Spinal cord (tissue), 10 donors: ENCODE measurements around the gene ZNF609. TPM values are rescaled to one million over a fixed set of nuclear protein-coding genes. Genes with fewer than 3 reads are reported as not detected.
A peak's percentile ranks its signal among the peaks of the same experiment; 100 is the strongest.

Source experiments
- DNase-seq, 6 donors: peaks; one replicate each; pipeline versions ENCODE4 v3.0.0 to v3.0.0-alpha.2; 2013 to 2015; ENCODE audit warnings: low spot score in 6 of 6, low read depth in 4 of 6
- H3K27ac ChIP-seq: one replicate; pipeline ENCODE4 v1.5.1; 2013; ENCODE audit warnings: low read depth, low read length, control low read depth
- H3K27me3 ChIP-seq: one replicate; pipeline ENCODE4 v1.6.1; 2013; ENCODE audit warnings: low read length; ENCODE audit not compliant: control insufficient read depth, insufficient read depth
- H3K36me3 ChIP-seq: one replicate; pipeline ENCODE4 v1.6.1; 2013; ENCODE audit warnings: low read length; ENCODE audit not compliant: control insufficient read depth, insufficient read depth
- H3K4me1 ChIP-seq: one replicate; pipeline ENCODE4 v1.6.1; 2013; ENCODE audit warnings: low read length; ENCODE audit not compliant: control insufficient read depth, insufficient read depth
- H3K4me3 ChIP-seq: one replicate; pipeline ENCODE4 v1.5.1; 2013; ENCODE audit warnings: low read depth, low read length, control low read depth
- H3K9me3 ChIP-seq: one replicate; pipeline ENCODE4 v1.6.1; 2013; ENCODE audit warnings: low read length; ENCODE audit not compliant: control insufficient read depth, insufficient read depth
- WGBS: methylation state at CpG from one replicate; pipeline ENCODE4 v1.1.5; 2013; ENCODE audit warnings: missing lambda C conversion rate; ENCODE audit not compliant: insufficient coverage; 5-methylcytosine and 5-hydroxymethylcytosine counted together
- long read RNA-seq, 4 donors: transcript quantifications; one replicate each; lab custom pipeline, GENCODE V29; 2026
- polyA plus RNA-seq, 2 donors: library from polyadenylated mRNA; unstranded; fragments of 120-200 nt; gene quantifications; one replicate each; pipeline ENCODE4 v1.2.1, GENCODE V29; 2013; ENCODE audit not compliant: insufficient read length in 2 of 2
- total RNA-seq, 2 donors: library from RNA; depleted of rRNA in 1 of 2; stranded (reverse); fragments of 120-200 nt in 1 of 2; fragments of >200 nt in 1 of 2; gene quantifications; one replicate each; pipeline versions ENCODE4 v1.2.3 to v1.2.4, GENCODE V29; 2013 to 2014
- donor health status: healthy.

The ZNF609 gene
- total RNA-seq (10 to 100 TPM; 20.9 to 28.3 TPM), polyA plus RNA-seq (10 to 100 TPM; 33.0 to 34.5 TPM)
- long read RNA-seq, donor 1, partial matches to known transcripts = 7 of 7 reads
- long read RNA-seq, donor 1, other reads (novel, unspliced or antisense) = 0 of 7 reads
- long read RNA-seq, donor 2, partial matches to known transcripts = 45 of 46 reads
- long read RNA-seq, donor 2, other reads (novel, unspliced or antisense) = 0 of 46 reads
- long read RNA-seq, donor 3, partial matches to known transcripts = 5 of 9 reads
- long read RNA-seq, donor 3, other reads (novel, unspliced or antisense) = 0 of 9 reads
- long read RNA-seq, donor 4, partial matches to known transcripts = 197 of 212 reads
- long read RNA-seq, donor 4, other reads (novel, unspliced or antisense) = 15 of 212 reads

- peak within 1 kb of the TSS; percentile 86 for H3K27ac ChIP-seq
- under 1% methylated on average over 38 of the region's 45 CpGs for WGBS
- peaks cover 19% of the 10 kb centered on the region for H3K4me1 ChIP-seq
These were observed at the start of gene ZNF609 for GRCh38 chr15:64460206-64460723. ZNF609 (plus strand) TSS chr15:64460578; CDS start chr15:64499420, 38,842 bp downstream.

GRCh38 chr15:64412216-64412615 lies 48.2 kb upstream of the ZNF609 start:
- no peaks in the 10 kb centered on the region for H3K27me3 ChIP-seq
- no CpG with 5 or more reads among the region's 2 CpGs for WGBS
- no peak overlapping the region for H3K27ac ChIP-seq
- H3K36me3 ChIP-seq = peaks cover 48% of the 10 kb centered on the region
- no peak overlapping the region for H3K4me3 ChIP-seq
- no peaks in the 10 kb centered on the region for H3K4me1 ChIP-seq
- DNase-seq = no peak
- H3K9me3 ChIP-seq = no peaks in the 10 kb centered on the region

More at GRCh38 chr15:64460206-64460723, at the start of gene ZNF609:
- H3K36me3 ChIP-seq = no peaks in the 10 kb centered on the region
- no peaks in the 10 kb centered on the region for H3K9me3 ChIP-seq
- peak within 1 kb of the TSS; percentile 51 for H3K4me3 ChIP-seq
- peak; percentile 90 to 99 (median 94) for DNase-seq
- no peaks in the 10 kb centered on the region for H3K27me3 ChIP-seq

GRCh38 chr15:64422697-64423096 lies 37.7 kb upstream of the ZNF609 start:
- Histone ChIP-seq H3K4me1 (no peaks in the 10 kb centered on the region), H3K4me3 (no peak overlapping the region), H3K27me3 (no peaks in the 10 kb centered on the region), H3K36me3 (peaks cover 38% of the 10 kb centered on the region), H3K9me3 (no peaks in the 10 kb centered on the region), H3K27ac (no peak overlapping the region)
- WGBS = no CpG with 5 or more reads among the region's 2 CpGs
- DNase-seq = no peak

GRCh38 chr15:64423970-64424369 lies 36.4 kb upstream of the ZNF609 start:
- H3K4me3 ChIP-seq = no peak overlapping the region
- DNase-seq = no peak
- H3K27me3 ChIP-seq = no peaks in the 10 kb centered on the region
- H3K9me3 ChIP-seq = no peaks in the 10 kb centered on the region
- no peak overlapping the region for H3K27ac ChIP-seq
- no CpG with 5 or more reads among the region's 6 CpGs for WGBS
- H3K4me1 ChIP-seq = no peaks in the 10 kb centered on the region
- H3K36me3 ChIP-seq = peaks cover 34% of the 10 kb centered on the region

- H3K4me1 ChIP-seq = no peaks in the 10 kb centered on the region
- no peak overlapping the region for H3K4me3 ChIP-seq
- DNase-seq = no peak
- no peaks in the 10 kb centered on the region for H3K9me3 ChIP-seq
- no peaks in the 10 kb centered on the region for H3K27me3 ChIP-seq
- WGBS = no CpG with 5 or more reads among the region's 3 CpGs
- H3K36me3 ChIP-seq = peaks cover 22% of the 10 kb centered on the region
- no peak overlapping the region for H3K27ac ChIP-seq
These were observed 35.2 kb upstream of the ZNF609 start for GRCh38 chr15:64425221-64425620.

DNA sequence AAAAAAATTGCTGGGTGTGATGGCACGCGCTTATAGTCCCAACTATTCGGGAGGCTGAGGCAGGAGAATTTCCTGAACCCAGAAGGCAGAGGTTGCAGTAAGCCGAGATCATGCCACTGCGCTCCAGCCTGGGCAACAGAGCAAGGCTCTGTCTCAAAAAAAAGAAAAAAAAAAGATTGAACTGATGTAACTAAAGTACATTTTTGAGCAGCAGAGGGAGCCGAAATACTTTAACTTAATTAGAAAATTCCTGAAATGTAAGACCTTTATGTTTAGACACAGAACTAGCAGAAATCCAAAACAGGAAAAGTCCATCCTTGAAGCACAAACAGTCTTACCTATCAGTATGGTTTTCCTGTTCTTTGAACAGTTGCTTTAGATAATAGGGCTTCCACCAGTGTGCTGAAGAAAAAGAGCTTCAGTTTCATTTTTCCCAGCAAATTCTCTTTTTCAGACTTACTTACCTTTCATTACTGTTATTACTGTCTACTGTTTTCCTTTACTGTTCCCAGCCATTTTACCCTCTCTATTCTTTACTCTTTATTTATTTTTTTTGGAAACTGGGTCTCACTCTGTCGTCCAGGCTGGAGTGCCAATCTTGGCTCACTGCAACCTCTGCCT lies 33.4 kb upstream of the ZNF609 start:
- H3K4me1 ChIP-seq = no peaks in the 10 kb centered on the region
- no peaks in the 10 kb centered on the region for H3K27me3 ChIP-seq
- H3K36me3 ChIP-seq = peaks cover 12% of the 10 kb centered on the region
- no peaks in the 10 kb centered on the region for H3K9me3 ChIP-seq
- H3K4me3 ChIP-seq = no peak overlapping the region
- 80% methylated on average over 3 of the region's 7 CpGs for WGBS
- no peak overlapping the region for H3K27ac ChIP-seq
- peak in 4 of 6 donors; percentile 6 to 88 (median 57) for DNase-seq

- H3K4me3 ChIP-seq = no peak overlapping the region
- H3K4me1 ChIP-seq = no peaks in the 10 kb centered on the region
- H3K27me3 ChIP-seq = no peaks in the 10 kb centered on the region
- no peak for DNase-seq
- peaks cover 15% of the 10 kb centered on the region for H3K36me3 ChIP-seq
- no peak overlapping the region for H3K27ac ChIP-seq
- H3K9me3 ChIP-seq = no peaks in the 10 kb centered on the region
These were observed 30.9 kb upstream of the ZNF609 start for GRCh38 chr15:64429448-64429847.

DNA sequence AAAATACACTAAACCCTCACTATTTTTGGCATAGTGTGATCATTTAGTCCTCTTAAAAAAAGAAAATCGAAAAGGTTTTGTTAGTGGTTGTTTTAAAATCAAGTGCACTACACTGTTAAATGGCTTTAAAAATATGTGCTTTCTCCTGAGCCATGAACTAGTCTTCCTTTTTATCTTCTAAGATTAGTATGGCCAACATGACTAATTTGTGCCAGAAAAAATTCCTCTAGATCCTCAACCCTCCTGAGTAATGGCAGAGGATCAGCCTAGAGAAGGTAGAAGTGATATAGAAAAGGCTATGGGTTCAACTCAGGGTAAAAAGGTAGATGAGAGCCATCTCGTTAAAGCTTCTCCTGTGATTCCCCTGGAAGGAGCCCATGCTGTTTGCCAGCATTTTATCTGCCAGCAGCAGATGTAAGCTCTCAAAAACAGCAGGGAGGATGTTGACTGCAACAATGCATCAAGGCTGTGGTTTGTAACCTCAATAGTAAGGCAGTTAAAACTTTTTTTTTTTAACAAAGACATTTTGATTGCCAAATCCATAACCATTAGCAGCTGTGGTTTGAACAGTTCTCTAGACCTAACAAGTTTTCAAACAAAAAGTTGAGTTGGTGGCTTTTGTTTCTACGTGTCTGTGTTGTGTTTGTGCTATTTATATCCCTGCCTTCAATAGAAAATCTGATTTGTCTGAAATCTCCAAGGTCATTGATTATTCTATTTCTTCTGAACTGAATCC lies 30.2 kb upstream of the ZNF609 start:
- DNase-seq = peak in 2 of 6 donors; percentile 43 to 75
- Histone ChIP-seq H3K9me3 (no peaks in the 10 kb centered on the region), H3K27me3 (no peaks in the 10 kb centered on the region), H3K27ac (peak overlapping the region; percentile 15), H3K36me3 (peaks cover 15% of the 10 kb centered on the region), H3K4me3 (no peak overlapping the region), H3K4me1 (no peaks in the 10 kb centered on the region)
- 0% methylated on average over 1 of the region's 3 CpGs for WGBS

DNA sequence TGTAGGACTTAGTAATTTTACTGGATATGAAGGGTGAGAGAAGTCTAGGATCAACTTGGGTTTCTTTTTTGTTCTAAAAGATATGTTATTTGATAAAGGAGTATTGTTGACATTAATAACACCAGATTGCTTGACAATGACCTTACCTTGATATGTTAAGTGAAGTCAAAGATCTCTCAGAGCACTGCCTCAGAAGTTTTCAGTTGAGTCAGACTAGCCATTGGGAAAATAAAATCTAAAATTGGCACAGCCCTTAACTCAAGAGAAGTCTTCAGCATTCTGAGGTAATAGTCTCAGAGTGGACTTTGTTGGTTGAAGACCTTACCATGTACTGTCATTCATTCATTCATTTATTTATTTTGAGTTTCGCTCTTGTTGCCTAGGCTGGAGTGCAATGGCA lies 22.4 kb upstream of the ZNF609 start:
- no peaks in the 10 kb centered on the region for H3K9me3 ChIP-seq
- no peaks in the 10 kb centered on the region for H3K27me3 ChIP-seq
- no peaks in the 10 kb centered on the region for H3K4me1 ChIP-seq
- no peak overlapping the region for H3K4me3 ChIP-seq
- DNase-seq = no peak
- peaks cover 10% of the 10 kb centered on the region for H3K36me3 ChIP-seq
- WGBS = 100% methylated on average over 1 of the region's 1 CpG
- no peak overlapping the region for H3K27ac ChIP-seq
